ENCODE measurements around the gene IFT27.

The IFT27 gene

GRCh38 chr22:36743011-36743410, 32.9 kb downstream of the IFT27 start:
- H3K79me2 ChIP-seq (ENCODE audit: control insufficient read depth, insufficient read depth, low read length, unreplicated experiment): no peaks in the 10 kb centered on the region
- peaks cover 29% of the 10 kb centered on the region for H3K27me3 ChIP-seq (ENCODE audit: insufficient read depth, low read length)
- no peaks in the 10 kb centered on the region for H3K36me3 ChIP-seq (ENCODE audit: insufficient read depth, low read length)
- H2AFZ ChIP-seq (ENCODE audit: low read length, unreplicated experiment): no peak overlapping the region
- no peak overlapping the region for H3K27ac ChIP-seq (ENCODE audit: low read depth, low read length)
- H3K4me1 ChIP-seq (ENCODE audit: control insufficient read depth, insufficient read depth, low read length, unreplicated experiment): no peaks in the 10 kb centered on the region
- no peak overlapping the region for H3K4me3 ChIP-seq (ENCODE audit: low read depth, low read length)

DNA sequence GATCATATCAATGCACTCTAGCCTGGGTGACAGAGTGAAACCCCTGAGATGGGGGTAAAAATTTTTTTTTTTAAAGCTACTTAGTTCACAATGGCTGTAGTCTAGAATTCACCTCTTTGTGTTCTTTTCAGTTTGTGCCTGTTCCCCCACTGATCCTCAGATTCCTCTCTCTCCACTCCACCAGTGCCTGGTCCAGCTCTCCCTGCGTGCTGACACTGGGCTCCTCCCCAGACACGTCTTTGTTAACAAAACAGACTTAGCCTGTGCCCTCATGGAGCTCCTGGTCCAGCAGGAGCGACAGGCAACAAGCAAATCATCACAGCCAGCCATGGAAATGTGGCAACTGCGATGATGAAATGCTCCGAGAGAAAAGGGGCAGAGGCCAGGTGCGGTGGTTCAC, 34.0 kb downstream of the IFT27 start:
- H3K27ac ChIP-seq (ENCODE audit: low read depth, low read length): no peak overlapping the region
- H2AFZ ChIP-seq (ENCODE audit: low read length, unreplicated experiment): no peak overlapping the region
- no peaks in the 10 kb centered on the region for H3K79me2 ChIP-seq (ENCODE audit: control insufficient read depth, insufficient read depth, low read length, unreplicated experiment)
- H3K36me3 ChIP-seq (ENCODE audit: insufficient read depth, low read length): no peaks in the 10 kb centered on the region
- peaks cover 38% of the 10 kb centered on the region for H3K27me3 ChIP-seq (ENCODE audit: insufficient read depth, low read length)
- no peak overlapping the region for H3K4me3 ChIP-seq (ENCODE audit: low read depth, low read length)
- no peaks in the 10 kb centered on the region for H3K4me1 ChIP-seq (ENCODE audit: control insufficient read depth, insufficient read depth, low read length, unreplicated experiment)

- Histone ChIP-seq H3K79me2 (ENCODE audit: control insufficient read depth, insufficient read depth, low read length, unreplicated experiment) (no peaks in the 10 kb centered on the region), H3K36me3 (ENCODE audit: insufficient read depth, low read length) (no peaks in the 10 kb centered on the region), H2AFZ (ENCODE audit: low read length, unreplicated experiment) (no peak overlapping the region), H3K27ac (ENCODE audit: low read depth, low read length) (no peak overlapping the region), H3K4me3 (ENCODE audit: low read depth, low read length) (no peak overlapping the region), H3K4me1 (ENCODE audit: control insufficient read depth, insufficient read depth, low read length, unreplicated experiment) (no peaks in the 10 kb centered on the region), H3K27me3 (ENCODE audit: insufficient read depth, low read length) (peaks cover 40% of the 10 kb centered on the region)
Measured at GRCh38 chr22:36741204-36741793, 34.6 kb downstream of the IFT27 start.

DNA sequence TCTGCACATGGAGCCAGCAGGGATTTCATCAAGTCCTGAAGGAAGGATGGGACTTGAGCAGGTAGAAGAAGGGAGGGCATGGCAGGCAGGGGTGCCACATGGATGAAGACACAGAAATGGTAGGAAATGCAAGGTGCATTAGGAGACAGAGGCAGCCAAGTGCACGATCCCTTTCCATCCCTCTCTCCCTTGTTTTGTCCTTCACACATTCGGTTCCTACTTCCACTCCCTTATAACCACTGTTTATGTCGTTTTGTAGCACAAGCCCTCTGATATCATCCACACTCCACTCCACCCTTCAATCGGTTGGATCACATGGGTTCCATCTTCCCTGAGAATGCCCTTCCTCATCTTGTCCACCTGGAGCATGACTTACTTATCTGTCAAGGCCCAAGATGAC, 35.2 kb downstream of the IFT27 start:
- Histone ChIP-seq H3K36me3 (ENCODE audit: insufficient read depth, low read length) (no peaks in the 10 kb centered on the region), H3K79me2 (ENCODE audit: control insufficient read depth, insufficient read depth, low read length, unreplicated experiment) (no peaks in the 10 kb centered on the region), H3K4me1 (ENCODE audit: control insufficient read depth, insufficient read depth, low read length, unreplicated experiment) (no peaks in the 10 kb centered on the region), H3K27me3 (ENCODE audit: insufficient read depth, low read length) (peaks cover 35% of the 10 kb centered on the region), H3K4me3 (ENCODE audit: low read depth, low read length) (no peak overlapping the region), H3K27ac (ENCODE audit: low read depth, low read length) (no peak overlapping the region), H2AFZ (ENCODE audit: low read length, unreplicated experiment) (no peak overlapping the region)

GRCh38 chr22:36739185-36739584, 36.7 kb downstream of the IFT27 start:
- Histone ChIP-seq H3K36me3 (ENCODE audit: insufficient read depth, low read length) (no peaks in the 10 kb centered on the region), H3K27ac (ENCODE audit: low read depth, low read length) (no peak overlapping the region), H3K4me1 (ENCODE audit: control insufficient read depth, insufficient read depth, low read length, unreplicated experiment) (no peaks in the 10 kb centered on the region), H3K4me3 (ENCODE audit: low read depth, low read length) (no peak overlapping the region), H3K79me2 (ENCODE audit: control insufficient read depth, insufficient read depth, low read length, unreplicated experiment) (no peaks in the 10 kb centered on the region), H3K27me3 (ENCODE audit: insufficient read depth, low read length) (peaks cover 32% of the 10 kb centered on the region), H2AFZ (ENCODE audit: low read length, unreplicated experiment) (no peak overlapping the region)

DNA sequence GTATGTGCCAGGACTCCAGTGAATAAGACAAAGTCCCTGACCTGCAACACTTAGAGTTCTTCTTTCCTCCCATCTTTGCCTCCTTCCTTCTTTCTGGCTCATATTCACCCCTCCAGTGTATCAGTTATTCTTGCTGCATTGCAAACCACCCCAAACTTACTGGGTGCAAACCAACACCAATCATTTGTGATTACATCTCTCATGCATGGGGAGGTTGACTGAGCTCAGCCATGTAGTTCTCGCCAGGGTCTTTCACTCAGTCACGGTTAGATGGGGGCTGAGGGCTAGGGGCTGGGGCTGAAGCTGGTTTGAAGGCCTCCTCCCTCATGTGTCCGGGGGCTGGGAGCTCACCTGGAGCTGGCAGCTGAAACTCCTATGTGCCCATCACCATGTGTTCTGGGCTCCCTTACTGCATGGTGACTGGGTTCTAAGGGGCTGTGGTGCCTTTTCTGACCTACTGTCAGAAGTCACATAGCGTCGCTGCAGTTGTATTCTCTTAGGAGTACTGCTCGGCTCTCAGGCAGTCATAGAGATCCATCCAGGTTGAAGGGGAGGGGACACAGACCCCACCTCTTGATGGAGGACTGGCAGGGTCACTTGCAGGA, 37.4 kb downstream of the IFT27 start:
- no peaks in the 10 kb centered on the region for H3K4me1 ChIP-seq (ENCODE audit: control insufficient read depth, insufficient read depth, low read length, unreplicated experiment)
- H3K79me2 ChIP-seq (ENCODE audit: control insufficient read depth, insufficient read depth, low read length, unreplicated experiment): no peaks in the 10 kb centered on the region
- H2AFZ ChIP-seq (ENCODE audit: low read length, unreplicated experiment): no peak overlapping the region
- H3K27ac ChIP-seq (ENCODE audit: low read depth, low read length): no peak overlapping the region
- H3K4me3 ChIP-seq (ENCODE audit: low read depth, low read length): no peak overlapping the region
- peaks cover 30% of the 10 kb centered on the region for H3K27me3 ChIP-seq (ENCODE audit: insufficient read depth, low read length)
- H3K36me3 ChIP-seq (ENCODE audit: insufficient read depth, low read length): no peaks in the 10 kb centered on the region

DNA sequence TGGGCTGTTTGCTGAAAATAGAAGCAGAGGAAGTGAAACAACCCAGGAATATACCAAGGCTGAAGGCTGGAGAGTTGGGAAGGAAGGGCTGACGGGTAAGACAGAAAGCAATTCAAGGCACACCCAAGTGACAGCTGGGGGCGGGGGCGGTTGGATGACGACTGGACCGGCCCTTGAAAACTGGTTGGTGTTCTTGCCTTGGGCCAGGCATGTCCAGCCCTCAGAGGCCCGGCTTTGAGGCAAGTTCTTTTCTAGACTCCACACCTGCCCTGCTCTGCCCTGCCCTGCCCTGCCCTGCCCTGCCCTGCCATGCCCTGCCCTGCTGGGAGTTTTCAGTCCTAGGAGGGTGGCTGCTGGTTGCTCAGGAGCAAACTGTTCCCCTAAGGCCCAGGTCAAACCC, 38.1 kb downstream of the IFT27 start:
- no peaks in the 10 kb centered on the region for H3K36me3 ChIP-seq (ENCODE audit: insufficient read depth, low read length)
- H3K4me1 ChIP-seq (ENCODE audit: control insufficient read depth, insufficient read depth, low read length, unreplicated experiment): no peaks in the 10 kb centered on the region
- no peak overlapping the region for H3K27ac ChIP-seq (ENCODE audit: low read depth, low read length)
- H3K79me2 ChIP-seq (ENCODE audit: control insufficient read depth, insufficient read depth, low read length, unreplicated experiment): no peaks in the 10 kb centered on the region
- H3K4me3 ChIP-seq (ENCODE audit: low read depth, low read length): no peak overlapping the region
- peaks cover 32% of the 10 kb centered on the region for H3K27me3 ChIP-seq (ENCODE audit: insufficient read depth, low read length)
- no peak overlapping the region for H2AFZ ChIP-seq (ENCODE audit: low read length, unreplicated experiment)

DNA sequence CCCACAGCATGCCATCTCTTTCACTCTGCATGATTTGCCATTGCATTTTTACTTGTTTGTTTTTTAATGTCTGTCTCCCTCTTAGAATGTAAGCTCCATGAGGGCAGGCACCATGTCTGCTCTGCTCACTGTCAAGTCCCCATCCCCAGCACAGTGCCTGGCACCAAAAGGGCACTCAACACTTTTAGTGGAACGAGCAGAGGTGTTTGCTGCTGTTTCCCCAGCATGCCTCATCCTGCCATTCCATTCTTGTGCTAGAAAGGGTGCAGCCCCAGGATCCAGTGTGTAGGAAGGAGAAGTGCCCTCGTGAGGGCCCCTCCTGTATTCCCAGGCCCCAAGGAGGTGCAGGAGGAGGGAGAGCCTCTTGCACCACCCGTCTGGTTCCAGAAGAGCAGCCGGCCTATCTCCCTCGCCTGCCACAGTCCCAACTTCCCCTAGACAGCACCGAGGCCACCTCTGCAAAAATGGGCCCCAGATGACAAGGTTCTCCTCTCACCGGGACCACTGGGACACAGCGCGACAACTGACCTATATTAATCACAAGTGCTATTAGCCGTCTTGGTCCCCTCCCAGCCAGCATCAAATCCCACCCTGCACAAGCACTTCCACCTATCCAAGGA, 39.1 kb downstream of the IFT27 start:
- Histone ChIP-seq H3K4me1 (ENCODE audit: control insufficient read depth, insufficient read depth, low read length, unreplicated experiment) (no peaks in the 10 kb centered on the region), H3K79me2 (ENCODE audit: control insufficient read depth, insufficient read depth, low read length, unreplicated experiment) (no peaks in the 10 kb centered on the region), H2AFZ (ENCODE audit: low read length, unreplicated experiment) (no peak overlapping the region), H3K27ac (ENCODE audit: low read depth, low read length) (no peak overlapping the region), H3K27me3 (ENCODE audit: insufficient read depth, low read length) (peaks cover 34% of the 10 kb centered on the region), H3K4me3 (ENCODE audit: low read depth, low read length) (no peak overlapping the region), H3K36me3 (ENCODE audit: insufficient read depth, low read length) (no peaks in the 10 kb centered on the region)

- no peak overlapping the region for H2AFZ ChIP-seq (ENCODE audit: low read length, unreplicated experiment)
Measured at GRCh38 chr22:36734171-36735058, 41.5 kb downstream of the IFT27 start.

GRCh38 chr22:36733271-36733670, 42.6 kb downstream of the IFT27 start:
- no peaks in the 10 kb centered on the region for H3K79me2 ChIP-seq (ENCODE audit: control insufficient read depth, insufficient read depth, low read length, unreplicated experiment)
- no peak overlapping the region for H2AFZ ChIP-seq (ENCODE audit: low read length, unreplicated experiment)
- H3K27ac ChIP-seq (ENCODE audit: low read depth, low read length): no peak overlapping the region
- H3K36me3 ChIP-seq (ENCODE audit: insufficient read depth, low read length): no peaks in the 10 kb centered on the region
- H3K4me1 ChIP-seq (ENCODE audit: control insufficient read depth, insufficient read depth, low read length, unreplicated experiment): no peaks in the 10 kb centered on the region
- H3K4me3 ChIP-seq (ENCODE audit: low read depth, low read length): no peak overlapping the region
- peaks cover 31% of the 10 kb centered on the region; the same call in 1 of the 2 replicates for H3K27me3 ChIP-seq (ENCODE audit: insufficient read depth, low read length)

More at GRCh38 chr22:36734171-36735058, 41.5 kb downstream of the IFT27 start:
- no peaks in the 10 kb centered on the region for H3K4me1 ChIP-seq (ENCODE audit: control insufficient read depth, insufficient read depth, low read length, unreplicated experiment)
- no peak overlapping the region for H3K27ac ChIP-seq (ENCODE audit: low read depth, low read length)
- H3K36me3 ChIP-seq (ENCODE audit: insufficient read depth, low read length): no peaks in the 10 kb centered on the region
- peaks cover 33% of the 10 kb centered on the region; the same call in 1 of the 2 replicates for H3K27me3 ChIP-seq (ENCODE audit: insufficient read depth, low read length)
- H3K4me3 ChIP-seq (ENCODE audit: low read depth, low read length): no peak overlapping the region
- no peaks in the 10 kb centered on the region for H3K79me2 ChIP-seq (ENCODE audit: control insufficient read depth, insufficient read depth, low read length, unreplicated experiment)
